Choroid plexus epithelial cell (primary cell): ENCODE measurements around the gene IFITM1.
"Not testable (repeated sequence)": the region's sequence is repeated elsewhere in the genome, so short reads cannot be mapped to it uniquely, and the experiment has no call there.

ENCODE experiments used
- DNase-seq: peaks from one replicate; pipeline ENCODE4 v3.0.0-alpha.2; 2010; ENCODE audit warnings: low read depth
- H3K4me3 ChIP-seq: 2 replicates; pipeline ENCODE4 v1.5.1; 2011; ENCODE audit warnings: low read depth, mild to moderate bottlenecking, control low read depth, low read length, moderate library complexity
- CTCF ChIP-seq: conservative IDR thresholded peaks from 2 replicates; pipeline ENCODE4 v1.5.1; 2011; ENCODE audit warnings: low read depth, mild to moderate bottlenecking, control low read depth, inconsistent platforms, low read length, moderate library complexity

The IFITM1 gene

DNA sequence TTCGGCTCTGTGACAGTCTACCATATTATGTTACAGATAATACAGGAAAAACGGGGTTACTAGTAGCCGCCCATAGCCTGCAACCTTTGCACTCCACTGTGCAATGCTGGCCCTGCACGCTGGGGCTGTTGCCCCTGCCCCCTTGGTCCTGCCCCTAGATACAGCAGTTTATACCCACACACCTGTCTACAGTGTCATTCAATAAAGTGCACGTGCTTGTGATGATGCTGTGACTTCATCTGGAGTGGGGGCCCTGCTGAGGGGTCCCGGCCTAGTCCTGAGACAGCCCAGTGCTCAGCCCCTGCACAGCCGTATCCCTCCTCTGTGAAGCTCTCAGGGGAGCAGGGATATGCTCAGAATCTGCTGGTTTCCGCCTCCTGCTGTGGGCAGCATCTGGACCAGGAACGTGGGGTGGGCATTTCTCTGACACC, 1.2 kb downstream of the IFITM1 start:
- no peak for DNase-seq
- peak overlapping the region; percentile 76 for H3K4me3 ChIP-seq

DNA sequence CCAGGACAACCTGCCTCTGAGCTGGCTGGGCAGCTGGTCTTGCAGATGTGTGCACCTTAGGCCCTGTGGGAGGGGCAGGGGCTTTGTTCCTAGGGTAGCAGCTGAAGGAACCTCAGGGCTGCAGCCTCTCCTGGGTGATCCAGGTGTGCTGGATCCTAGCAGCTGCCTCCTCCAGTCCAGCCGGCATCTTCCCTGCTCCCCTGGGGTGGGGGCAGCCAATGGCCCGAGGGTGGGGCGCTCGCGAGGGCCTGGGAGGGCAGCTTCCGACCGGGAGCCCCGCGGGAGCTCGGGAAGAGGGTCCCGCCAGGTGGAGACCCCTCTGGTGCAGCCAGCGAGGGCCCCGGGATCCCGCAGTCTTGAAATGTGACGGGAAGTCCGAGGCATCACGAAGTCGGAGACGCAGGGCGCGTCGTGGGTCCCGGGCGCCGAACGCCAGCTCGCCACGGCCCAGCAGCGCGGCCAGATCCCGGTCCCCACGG, 1.7 kb downstream of the IFITM1 start:
- DNase-seq, result no peak
- peak overlapping the region; percentile 76 for H3K4me3 ChIP-seq
- no peak for TF ChIP-seq CTCF

More for the DNA sequence above, 1.2 kb downstream of the IFITM1 start:
- TF ChIP-seq CTCF, result no peak

- peak; percentile 22 for DNase-seq
- H3K4me3 ChIP-seq, result peak overlapping the region; percentile 76
- TF ChIP-seq CTCF, result no peak
Measured at GRCh38 chr11:316031-316701, 2.3 kb downstream of the IFITM1 start.

GRCh38 chr11:316891-317301, 3.1 kb downstream of the IFITM1 start:
- peak overlapping the region; percentile 76 for H3K4me3 ChIP-seq
- DNase-seq, result no peak
- TF ChIP-seq CTCF, result no peak

GRCh38 chr11:317668-318404, 4.0 kb downstream of the IFITM1 start:
- peak; percentile 20 for DNase-seq
- peak overlapping the region; percentile 30 for H3K4me3 ChIP-seq

DNA sequence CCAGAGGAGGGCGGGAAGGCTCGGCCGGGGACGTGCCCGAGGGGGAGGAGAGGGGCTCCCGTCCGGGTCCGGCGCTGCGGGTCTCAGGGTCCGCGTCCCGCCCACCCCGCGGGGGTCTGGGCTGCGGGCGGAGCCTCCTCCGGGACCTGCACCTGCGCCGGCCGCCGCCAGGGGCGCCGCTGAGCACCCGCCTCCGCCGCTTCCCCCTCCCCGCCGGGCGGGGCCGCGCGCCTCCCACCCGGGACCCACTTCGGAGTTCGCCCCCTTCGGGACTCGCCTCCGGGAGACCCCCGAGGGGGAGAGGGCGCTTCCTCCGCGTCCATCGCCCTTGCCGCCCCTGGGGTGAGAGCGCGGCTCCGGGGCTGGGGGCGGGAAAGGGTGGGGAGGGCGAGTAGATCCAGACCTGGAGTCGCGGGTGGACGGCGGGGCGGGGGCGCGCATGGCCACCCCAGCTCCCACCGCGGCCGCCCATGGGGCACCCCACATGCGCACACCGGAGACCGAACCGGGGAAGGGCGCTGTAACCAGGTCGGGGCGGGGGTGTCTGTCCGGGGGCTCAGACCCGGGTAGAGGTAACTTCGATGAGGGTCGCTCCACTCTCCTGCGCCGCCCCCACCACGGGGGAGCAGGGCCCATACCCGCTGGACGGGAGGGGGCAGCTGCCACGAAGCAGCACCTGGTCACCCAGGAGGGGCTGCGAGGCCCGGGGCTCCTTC, 4.7 kb downstream of the IFITM1 start:
- not testable (repeated sequence) for DNase-seq
- H3K4me3 ChIP-seq, result peak overlapping the region; percentile 58

DNA sequence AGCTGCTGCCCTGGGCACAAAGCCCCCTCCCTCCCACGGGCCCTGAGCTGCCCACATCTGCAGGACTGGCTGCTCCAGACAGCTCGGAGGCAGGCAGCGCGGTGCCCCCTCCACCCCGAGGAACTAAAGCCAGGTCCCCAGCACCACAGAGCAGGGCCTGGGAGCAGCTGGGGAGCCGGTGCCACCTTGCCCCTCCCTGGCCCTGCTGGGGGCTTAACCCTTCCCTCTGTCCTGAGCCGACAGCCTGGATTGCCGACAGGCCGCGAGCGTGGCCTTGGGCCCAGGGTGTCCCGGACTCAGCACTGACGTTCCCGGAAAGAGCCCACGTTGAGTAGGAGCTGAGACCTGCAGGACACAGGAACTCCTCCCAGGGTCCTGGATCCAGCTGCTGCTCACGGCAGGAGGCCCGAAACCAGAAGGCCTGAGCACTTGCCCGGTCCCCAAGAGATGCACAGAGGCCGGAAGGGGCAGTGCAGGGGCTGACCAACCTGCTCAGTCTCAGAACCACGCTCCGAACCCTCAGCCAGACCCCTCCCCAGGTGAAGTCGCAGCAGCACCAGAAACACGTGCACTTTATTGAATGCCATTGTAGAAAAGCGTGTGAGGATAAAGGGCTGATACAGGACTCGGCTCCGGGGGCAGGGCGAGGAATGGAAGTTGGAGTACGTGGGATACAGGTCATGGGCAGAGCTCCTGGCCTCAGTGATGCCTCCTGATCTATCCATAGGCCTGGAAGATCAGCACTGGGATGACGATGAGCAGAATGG, 5.5 kb downstream of the IFITM1 start:
- H3K4me3 ChIP-seq, result peak overlapping the region; percentile 78
- peak; percentile 28 for DNase-seq

GRCh38 chr11:319888-320273, 6.0 kb downstream of the IFITM1 start:
- DNase-seq, result not testable (repeated sequence)
- peak overlapping the region; percentile 78 for H3K4me3 ChIP-seq
